Colonic mucosa (tissue), 4 donors: Measurements from ENCODE around the gene CD177. TPM values are rescaled to one million over a fixed set of nuclear protein-coding genes. Genes with fewer than 3 reads are reported as not detected.

Source experiments
- DNase-seq: peaks from one replicate; pipeline ENCODE4 v3.0.0-alpha.2; 2020
- H3K27ac ChIP-seq: fragments of 200-600 bp; one replicate; pipeline ENCODE4 v1.8.0; 2021
- H3K27me3 ChIP-seq: fragments of 200-600 bp; one replicate; pipeline ENCODE4 v1.8.0; 2021
- H3K36me3 ChIP-seq: fragments of 200-600 bp; one replicate; pipeline ENCODE4 v1.8.0; 2021
- H3K4me1 ChIP-seq: fragments of 200-600 bp; one replicate; pipeline ENCODE4 v1.8.0; 2021; ENCODE audit warnings: mild to moderate bottlenecking
- H3K4me3 ChIP-seq: fragments of 200-600 bp; one replicate; pipeline ENCODE4 v1.8.0; 2021
- H3K9ac ChIP-seq, 2 donors: one replicate each; pipeline ENCODE4 v1.7.0; 2013; ENCODE audit warnings: control low read depth in 2 of 2, low read depth in 2 of 2, low read length in 2 of 2
- H3K9me3 ChIP-seq: fragments of 200-600 bp; one replicate; pipeline ENCODE4 v1.8.0; 2021
- CTCF ChIP-seq: fragments of 200-600 bp; IDR thresholded peaks from one replicate; pipeline ENCODE4 v1.8.0; 2022; ENCODE audit warnings: antibody characterized with exemption, mild to moderate bottlenecking
- intact Hi-C: fragments of 100-400 bp; cut with DNase I; formaldehyde crosslinking; loops from one replicate; pipeline ENCODE4 v1.14.1; 2022
- total RNA-seq, 2 donors: library from RNA; stranded (reverse); fragmentation: NEBNext Ultra II Directional in 1 of 2; extraction: Animal tissue kit (Norgen Biotek cat#: 25700) in 1 of 2; gene quantifications; one replicate each; pipeline ENCODE4 v1.2.1, GENCODE V29; 2021
- donor health status: healthy.
- donor health status: DM: no; HTN: no; CAD: no.
- donor health status: DM: no; HTN: no; CAD: no.

The CD177 gene
- total RNA-seq, 2 donors from 2014 or later = 97.4 to 320 TPM

- no peak for DNase-seq
- intact Hi-C loops = no loop called here
- H3K27ac ChIP-seq = no peak overlapping the region
- no peak overlapping the region for H3K9ac ChIP-seq
- H3K36me3 ChIP-seq = no peaks in the 10 kb centered on the region
- H3K4me1 ChIP-seq = no peaks in the 10 kb centered on the region
- H3K4me3 ChIP-seq = no peak overlapping the region
- no peaks in the 10 kb centered on the region for H3K9me3 ChIP-seq
- TF ChIP-seq CTCF = no peak
- no peaks in the 10 kb centered on the region for H3K27me3 ChIP-seq
Measured at GRCh38 chr19:43406297-43406696, 52.8 kb downstream of the CD177 start.

- DNase-seq = no peak
- Histone ChIP-seq H3K9me3 (no peaks in the 10 kb centered on the region), H3K9ac (no peak overlapping the region), H3K4me1 (no peaks in the 10 kb centered on the region), H3K27me3 (no peaks in the 10 kb centered on the region), H3K27ac (no peak overlapping the region), H3K4me3 (no peak overlapping the region), H3K36me3 (no peaks in the 10 kb centered on the region)
- intact Hi-C loops = no loop called here
- no peak for TF ChIP-seq CTCF
Measured at GRCh38 chr19:43407416-43408005, 54.0 kb downstream of the CD177 start.

- Histone ChIP-seq H3K27ac (no peak overlapping the region), H3K9me3 (no peaks in the 10 kb centered on the region), H3K27me3 (no peaks in the 10 kb centered on the region), H3K36me3 (no peaks in the 10 kb centered on the region), H3K9ac (no peak overlapping the region), H3K4me3 (no peak overlapping the region), H3K4me1 (no peaks in the 10 kb centered on the region)
- no peak for TF ChIP-seq CTCF
- intact Hi-C loops = no loop called here
- no peak for DNase-seq
Measured at GRCh38 chr19:43408043-43408442, 54.6 kb downstream of the CD177 start.

GRCh38 chr19:43409415-43409814, 55.9 kb downstream of the CD177 start:
- intact Hi-C loops = no loop called here
- TF ChIP-seq CTCF = no peak

GRCh38 chr19:43412441-43412840, 59.0 kb downstream of the CD177 start:
- H3K27ac ChIP-seq = no peak overlapping the region
- DNase-seq = no peak
- intact Hi-C loops = no loop called here
- H3K27me3 ChIP-seq = no peaks in the 10 kb centered on the region
- H3K4me1 ChIP-seq = no peaks in the 10 kb centered on the region
- H3K4me3 ChIP-seq = no peak overlapping the region
- TF ChIP-seq CTCF = no peak
- no peak overlapping the region for H3K9ac ChIP-seq
- no peaks in the 10 kb centered on the region for H3K36me3 ChIP-seq
- H3K9me3 ChIP-seq = no peaks in the 10 kb centered on the region

More at GRCh38 chr19:43409415-43409814, 55.9 kb downstream of the CD177 start:
- Histone ChIP-seq H3K9ac (no peak overlapping the region), H3K4me1 (no peaks in the 10 kb centered on the region), H3K9me3 (no peaks in the 10 kb centered on the region), H3K27ac (no peak overlapping the region), H3K27me3 (no peaks in the 10 kb centered on the region), H3K4me3 (no peak overlapping the region), H3K36me3 (no peaks in the 10 kb centered on the region)
- no peak for DNase-seq

Other genes starting within 250 kb of the CD177 start
- not detected for gene PSG5, start 167.2 kb upstream of the CD177 start, total RNA-seq
- gene PSG4, start 148.0 kb upstream of the CD177 start, total RNA-seq = not detected
- not detected for gene PSG9, start 84.2 kb upstream of the CD177 start, total RNA-seq
- gene TEX101, start 61.2 kb downstream of the CD177 start, total RNA-seq = under 1 TPM in 1 of 2 donors, not detected in 1; 0.17 TPM
- under 1 TPM; 0.42 to 0.59 TPM for gene LYPD3, start 111.9 kb downstream of the CD177 start, total RNA-seq
- gene PHLDB3, start 151.1 kb downstream of the CD177 start, total RNA-seq = 10 to 100 TPM in 1 of 2 donors, 1 to 10 TPM in 1; 6.8 to 24.0 TPM
- 100 to 1,000 TPM; 482 to 569 TPM for gene ETHE1, start 173.5 kb downstream of the CD177 start, total RNA-seq
- gene ZNF575, start 179.5 kb downstream of the CD177 start, total RNA-seq = 10 to 100 TPM in 1 of 2 donors, 1 to 10 TPM in 1; 6.4 to 11.3 TPM
- 10 to 100 TPM; 22.3 to 40.7 TPM for gene XRCC1, start 221.8 kb downstream of the CD177 start, total RNA-seq
- gene PINLYP, start 222.1 kb downstream of the CD177 start, total RNA-seq = 1 to 10 TPM in 1 of 2 donors, under 1 TPM in 1; 0.52 to 2.4 TPM
- 10 to 100 TPM; 19.9 to 24.6 TPM for gene IRGQ, start 242.4 kb downstream of the CD177 start, total RNA-seq
- 10 to 100 TPM; 15.4 to 27.1 TPM for gene ZNF576, start 242.9 kb downstream of the CD177 start, total RNA-seq